ENCODE measurements around the gene ADIPOQ. TPM values are rescaled to one million over a fixed set of nuclear protein-coding genes. Genes with fewer than 3 reads are reported as not detected.

The ADIPOQ gene
- total RNA-seq, 5 donors from 2014 or later (not counting 1 experiment from before 2014, with no cell fraction given): not detected

DNA sequence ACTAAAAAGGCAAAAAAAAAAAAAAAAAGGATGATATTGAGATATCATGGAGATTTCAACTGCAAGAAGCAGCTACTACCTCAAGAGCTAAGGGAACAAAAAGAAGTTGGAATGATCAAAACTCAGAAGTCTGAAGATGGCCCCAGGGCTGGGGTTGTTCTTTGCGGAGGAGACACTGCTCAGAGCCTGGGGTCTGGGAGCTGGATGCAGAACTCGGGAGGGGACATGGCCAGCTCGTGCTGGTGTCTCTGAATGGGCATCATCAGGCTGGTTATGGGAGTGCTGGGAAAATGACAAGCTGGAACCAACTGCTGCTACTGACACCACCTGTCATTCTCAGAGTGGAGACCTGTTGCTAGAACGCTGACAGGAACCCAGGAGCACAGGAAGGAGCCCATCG is 14.2 kb upstream of the ADIPOQ start:
- POLR2A ChIA-PET: interaction anchor here (0.6 to 0.7 kb wide), 2 partner anchors 28 to 45 kb away, joined by 3 read pairs; no protein-coding TSS in a partner anchor
- H3K9me3 ChIP-seq: no peaks in the 10 kb centered on the region
- H3K36me3 ChIP-seq (ENCODE audit: control insufficient read depth in 2 of 2, extremely low read depth in 1 of 2, insufficient read depth in 1 of 2, low read length in 1 of 2): no peaks in the 10 kb centered on the region
- Mint-ChIP-seq H3K27ac (no peak overlapping the region), H3K9me3 (no peaks in the 10 kb centered on the region), H3K4me3 (peak overlapping the region in 2 of 3 donors; percentile 34 to 67), H3K4me1 (peaks cover 15 to 24% (median 22%) of the 10 kb centered on the region in 3 donors), H3K36me3 (no peaks in the 10 kb centered on the region), H3K27me3 (peaks cover 56 to 58% of the 10 kb centered on the region in 2 donors)
- no peak for DNase-seq
- peak overlapping the region in 1 of 2 donors; percentile 30 for H3K4me3 ChIP-seq (ENCODE audit: control insufficient read depth in 1 of 2, extremely low read depth in 1 of 2, low read length in 1 of 2)
- no peak for ATAC-seq (replicated peaks in 1 of 4)
- peaks cover 13 to 53% of the 10 kb centered on the region in 2 experiments for H3K27me3 ChIP-seq (replicated peaks in 1 of 2; ENCODE audit: control insufficient read depth in 2 of 2, extremely low read depth in 1 of 2, insufficient read depth in 2 of 2, low read length in 1 of 2)
- WGBS (ENCODE audit: insufficient coverage): 71% methylated on average over 1 of the region's 5 CpGs
- peaks cover 5 to 30% of the 10 kb centered on the region in 2 experiments for H3K4me1 ChIP-seq (ENCODE audit: control insufficient read depth in 1 of 2, extremely low read depth in 1 of 2, insufficient read depth in 2 of 2, low read length in 2 of 2)
- H3K27ac ChIP-seq (ENCODE audit: low read length): no peak overlapping the region
- CTCF ChIA-PET: interaction anchor here (0.6 to 1.1 kb wide), 2 partner anchors 311 to 338 kb away, joined by 3 to 4 read pairs; no protein-coding TSS in a partner anchor

DNA sequence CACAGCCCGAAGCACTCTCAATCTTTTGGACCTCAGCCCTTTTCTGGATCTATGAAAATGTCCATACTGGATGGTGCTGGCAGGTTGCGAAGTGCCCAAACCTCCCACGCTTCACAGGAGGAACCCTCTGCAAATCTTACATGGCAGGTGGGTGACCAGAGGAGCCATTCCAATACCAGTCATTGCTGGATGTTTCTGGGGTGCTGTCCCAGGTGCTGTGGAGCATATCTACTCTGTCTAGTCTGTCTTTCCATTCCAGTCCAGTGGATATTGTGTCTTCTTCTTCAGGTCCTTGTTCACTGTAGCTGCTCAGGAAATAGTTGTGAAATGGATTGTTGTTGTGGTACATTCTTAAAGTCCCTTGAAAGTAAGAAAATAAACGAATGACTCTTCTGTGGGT is 10.7 kb upstream of the ADIPOQ start:
- Histone ChIP-seq H3K9me3 (no peaks in the 10 kb centered on the region), H3K4me3 (ENCODE audit: control insufficient read depth in 1 of 2, extremely low read depth in 1 of 2, low read length in 1 of 2) (no peak overlapping the region), H3K36me3 (ENCODE audit: control insufficient read depth in 2 of 2, extremely low read depth in 1 of 2, insufficient read depth in 1 of 2, low read length in 1 of 2) (no peaks in the 10 kb centered on the region), H3K27me3 (replicated peaks in 1 of 2; ENCODE audit: control insufficient read depth in 2 of 2, extremely low read depth in 1 of 2, insufficient read depth in 2 of 2, low read length in 1 of 2) (peaks cover 13 to 27% of the 10 kb centered on the region in 2 experiments), H3K4me1 (ENCODE audit: control insufficient read depth in 1 of 2, extremely low read depth in 1 of 2, insufficient read depth in 2 of 2, low read length in 2 of 2) (peaks cover 3 to 13% of the 10 kb centered on the region in 2 experiments), H3K27ac (ENCODE audit: low read length) (no peak overlapping the region)
- DNase-seq (no peak), ATAC-seq (replicated peaks in 1 of 4) (no peak)
- H3K27me3 Mint-ChIP-seq: peaks cover 37 to 39% of the 10 kb centered on the region in 2 donors
- H3K27ac Mint-ChIP-seq: no peak overlapping the region
- H3K4me3 Mint-ChIP-seq: no peak overlapping the region
- H3K36me3 Mint-ChIP-seq: no peaks in the 10 kb centered on the region
- H3K4me1 Mint-ChIP-seq: peaks cover 3 to 11% (median 8%) of the 10 kb centered on the region in 3 donors
- ChIA-PET POLR2A (no interaction called here), CTCF (no interaction called here)
- peaks cover 0 to 4% (median 0%) of the 10 kb centered on the region in 3 donors for H3K9me3 Mint-ChIP-seq
- 68% methylated on average over 2 of the region's 4 CpGs for WGBS (ENCODE audit: insufficient coverage)

GRCh38 chr3:186832276-186832675 is 10.2 kb upstream of the ADIPOQ start:
- no CpG with 5 or more reads among the region's 1 CpG for WGBS (ENCODE audit: insufficient coverage)
- H3K27ac ChIP-seq (ENCODE audit: low read length): no peak overlapping the region
- DNase-seq (no peak), ATAC-seq (replicated peaks in 1 of 4) (no peak)
- CTCF ChIA-PET: no interaction called here
- no peak overlapping the region for H3K4me3 ChIP-seq (ENCODE audit: control insufficient read depth in 1 of 2, extremely low read depth in 1 of 2, low read length in 1 of 2)
- H3K4me1 ChIP-seq (ENCODE audit: control insufficient read depth in 1 of 2, extremely low read depth in 1 of 2, insufficient read depth in 2 of 2, low read length in 2 of 2): peaks cover 3 to 9% of the 10 kb centered on the region in 2 experiments
- no peaks in the 10 kb centered on the region for H3K36me3 Mint-ChIP-seq
- H3K36me3 ChIP-seq (ENCODE audit: control insufficient read depth in 2 of 2, extremely low read depth in 1 of 2, insufficient read depth in 1 of 2, low read length in 1 of 2): no peaks in the 10 kb centered on the region
- peaks cover 0 to 4% (median 0%) of the 10 kb centered on the region in 3 donors for H3K9me3 Mint-ChIP-seq
- no peaks in the 10 kb centered on the region for H3K9me3 ChIP-seq
- H3K4me3 Mint-ChIP-seq: no peak overlapping the region
- no peak overlapping the region for H3K27ac Mint-ChIP-seq
- H3K27me3 Mint-ChIP-seq: peaks cover 37 to 39% of the 10 kb centered on the region in 2 donors
- peaks cover 3 to 11% (median 6%) of the 10 kb centered on the region in 3 donors for H3K4me1 Mint-ChIP-seq
- peaks cover 13 to 25% of the 10 kb centered on the region in 2 experiments for H3K27me3 ChIP-seq (replicated peaks in 1 of 2; ENCODE audit: control insufficient read depth in 2 of 2, extremely low read depth in 1 of 2, insufficient read depth in 2 of 2, low read length in 1 of 2)
- POLR2A ChIA-PET: no interaction called here

DNA sequence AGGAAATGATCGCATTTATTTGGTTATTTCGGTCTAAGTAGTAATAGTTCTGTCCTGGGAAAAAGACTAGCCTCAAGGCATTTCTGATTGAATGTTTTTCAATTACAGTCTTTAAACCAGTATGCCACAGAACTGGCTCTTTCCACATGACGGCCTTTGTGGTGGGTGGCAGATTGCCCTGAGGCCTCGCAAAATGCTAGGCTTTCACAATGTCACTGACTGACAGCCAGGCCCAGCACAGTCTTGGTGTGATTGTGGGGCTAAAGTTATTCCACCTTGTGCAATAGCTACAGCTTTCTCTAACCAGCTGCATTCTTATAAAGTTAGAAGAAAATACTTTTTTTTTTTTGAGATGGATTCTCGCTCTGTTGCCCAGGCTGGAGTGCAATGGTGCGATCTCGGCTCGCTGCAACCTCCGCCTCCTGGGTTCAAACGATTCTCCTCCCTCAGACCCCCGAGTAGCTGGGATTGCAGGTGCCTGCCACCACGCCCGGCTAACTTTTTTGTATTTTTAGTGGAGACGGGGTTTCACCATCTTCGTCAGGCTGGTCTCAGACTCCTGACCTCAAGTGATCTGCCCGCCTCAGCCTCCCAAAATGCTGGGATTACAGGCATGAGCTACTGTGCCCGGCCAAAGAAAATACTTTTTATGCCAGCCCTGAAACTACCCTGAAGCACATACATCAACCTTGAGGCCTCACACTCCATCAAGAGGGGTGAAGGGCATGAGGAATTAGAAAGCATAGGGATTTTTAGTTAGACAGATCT is 2.5 kb upstream of the ADIPOQ start:
- H3K36me3 ChIP-seq (ENCODE audit: control insufficient read depth in 2 of 2, extremely low read depth in 1 of 2, insufficient read depth in 1 of 2, low read length in 1 of 2): no peaks in the 10 kb centered on the region
- peaks cover 0 to 10% of the 10 kb centered on the region in 2 experiments for H3K27me3 ChIP-seq (replicated peaks in 1 of 2; ENCODE audit: control insufficient read depth in 2 of 2, extremely low read depth in 1 of 2, insufficient read depth in 2 of 2, low read length in 1 of 2)
- DNase-seq (no peak), ATAC-seq (replicated peaks in 1 of 4) (no peak)
- no peaks in the 10 kb centered on the region for H3K36me3 Mint-ChIP-seq
- H3K9me3 Mint-ChIP-seq: peaks cover 0 to 1% (median 0%) of the 10 kb centered on the region in 3 donors
- no peaks in the 10 kb centered on the region for H3K4me1 Mint-ChIP-seq
- H3K4me1 ChIP-seq (ENCODE audit: control insufficient read depth in 1 of 2, extremely low read depth in 1 of 2, insufficient read depth in 2 of 2, low read length in 2 of 2): no peaks in the 10 kb centered on the region
- H3K27ac Mint-ChIP-seq: no peak overlapping the region
- peaks cover 3 to 4% of the 10 kb centered on the region in 2 donors for H3K27me3 Mint-ChIP-seq
- H3K4me3 Mint-ChIP-seq: no peak overlapping the region
- H3K27ac ChIP-seq (ENCODE audit: low read length): no peak overlapping the region
- CTCF ChIA-PET: interaction anchor here in 1 of 2 donors (0.6 kb wide), 1 partner anchor 270 kb away, joined by 3 read pairs; no protein-coding TSS in a partner anchor
- POLR2A ChIA-PET: interaction anchor here in 1 of 2 donors (0.9 kb wide), 1 partner anchor 926 kb away, joined by 3 read pairs; no protein-coding TSS in a partner anchor
- no peak overlapping the region for H3K4me3 ChIP-seq (ENCODE audit: control insufficient read depth in 1 of 2, extremely low read depth in 1 of 2, low read length in 1 of 2)
- no peaks in the 10 kb centered on the region for H3K9me3 ChIP-seq
- 80% methylated on average over 1 of the region's 17 CpGs for WGBS (ENCODE audit: insufficient coverage)

DNA sequence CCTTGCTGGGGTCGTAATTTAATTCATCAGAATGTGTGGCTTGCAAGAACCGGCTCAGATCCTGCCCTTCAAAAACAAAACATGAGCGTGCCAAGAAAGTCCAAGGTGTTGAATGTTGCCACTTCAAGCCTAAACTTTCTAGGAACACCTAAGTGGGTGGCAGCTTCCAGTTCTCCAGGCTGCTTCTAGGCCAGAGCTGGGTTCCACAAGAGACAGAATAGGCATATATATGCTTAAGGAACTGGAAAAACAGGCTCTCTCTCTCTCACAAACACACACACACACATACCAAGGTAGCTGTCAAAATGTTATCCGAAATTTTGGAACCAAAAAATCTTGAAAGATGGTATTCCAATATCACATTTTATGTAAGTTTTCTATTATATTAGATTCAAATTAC is 890 bp upstream of the ADIPOQ start:
- ChIA-PET POLR2A (no interaction called here), CTCF (no interaction called here)
- H3K4me1 Mint-ChIP-seq: no peaks in the 10 kb centered on the region
- ATAC-seq (replicated peaks in 1 of 4) (no peak), DNase-seq (no peak)
- H3K9me3 Mint-ChIP-seq: no peaks in the 10 kb centered on the region
- Histone ChIP-seq H3K9me3 (no peaks in the 10 kb centered on the region), H3K36me3 (ENCODE audit: control insufficient read depth in 2 of 2, extremely low read depth in 1 of 2, insufficient read depth in 1 of 2, low read length in 1 of 2) (no peaks in the 10 kb centered on the region), H3K4me1 (ENCODE audit: control insufficient read depth in 1 of 2, extremely low read depth in 1 of 2, insufficient read depth in 2 of 2, low read length in 2 of 2) (no peaks in the 10 kb centered on the region), H3K4me3 (ENCODE audit: control insufficient read depth in 1 of 2, extremely low read depth in 1 of 2, low read length in 1 of 2) (no peak overlapping the region), H3K27me3 (replicated peaks in 1 of 2; ENCODE audit: control insufficient read depth in 2 of 2, extremely low read depth in 1 of 2, insufficient read depth in 2 of 2, low read length in 1 of 2) (peaks cover 0 to 15% of the 10 kb centered on the region in 2 experiments), H3K27ac (ENCODE audit: low read length) (no peak overlapping the region)
- H3K4me3 Mint-ChIP-seq: no peak overlapping the region
- H3K36me3 Mint-ChIP-seq: no peaks in the 10 kb centered on the region
- H3K27ac Mint-ChIP-seq: no peak overlapping the region
- 89% methylated on average over 3 of the region's 4 CpGs for WGBS (ENCODE audit: insufficient coverage)
- H3K27me3 Mint-ChIP-seq: peaks cover 3 to 8% of the 10 kb centered on the region in 2 donors

DNA sequence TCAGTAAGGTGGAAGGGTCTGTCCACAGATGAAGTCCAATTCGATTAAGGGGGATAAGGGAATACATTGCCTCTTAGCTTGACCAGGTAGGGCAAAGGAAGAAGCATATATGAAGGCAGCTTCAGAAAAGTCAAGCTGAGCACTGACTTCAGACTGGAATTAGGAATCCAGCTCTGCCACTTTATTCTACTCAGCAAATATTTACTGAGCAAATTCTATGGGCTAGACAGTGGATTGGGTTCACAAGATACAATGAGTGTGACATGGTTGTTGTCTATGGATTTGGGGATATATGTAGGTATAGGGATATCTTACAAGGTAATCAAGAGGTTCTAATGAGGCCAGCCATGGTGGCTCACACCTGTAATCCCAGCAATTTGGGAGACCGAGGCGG is 526 bp downstream of the ADIPOQ start:
- H3K4me3 ChIP-seq (ENCODE audit: control insufficient read depth in 1 of 2, extremely low read depth in 1 of 2, low read length in 1 of 2): no peak overlapping the region
- ChIA-PET CTCF (no interaction called here), POLR2A (no interaction called here)

More for the DNA sequence above, 526 bp downstream of the ADIPOQ start:
- H3K27ac Mint-ChIP-seq: no peak overlapping the region
- Histone ChIP-seq H3K9me3 (no peaks in the 10 kb centered on the region), H3K36me3 (ENCODE audit: control insufficient read depth in 2 of 2, extremely low read depth in 1 of 2, insufficient read depth in 1 of 2, low read length in 1 of 2) (no peaks in the 10 kb centered on the region), H3K4me1 (ENCODE audit: control insufficient read depth in 1 of 2, extremely low read depth in 1 of 2, insufficient read depth in 2 of 2, low read length in 2 of 2) (no peaks in the 10 kb centered on the region), H3K27me3 (replicated peaks in 1 of 2; ENCODE audit: control insufficient read depth in 2 of 2, extremely low read depth in 1 of 2, insufficient read depth in 2 of 2, low read length in 1 of 2) (peaks cover 0 to 12% of the 10 kb centered on the region in 2 experiments), H3K27ac (ENCODE audit: low read length) (no peak overlapping the region)
- no peaks in the 10 kb centered on the region for H3K9me3 Mint-ChIP-seq
- WGBS (ENCODE audit: insufficient coverage): 100% methylated on average over 2 of the region's 3 CpGs
- H3K4me3 Mint-ChIP-seq: no peak overlapping the region
- H3K4me1 Mint-ChIP-seq: no peaks in the 10 kb centered on the region
- H3K27me3 Mint-ChIP-seq: peaks cover 3 to 8% of the 10 kb centered on the region in 2 donors
- H3K36me3 Mint-ChIP-seq: no peaks in the 10 kb centered on the region
- ATAC-seq (replicated peaks in 1 of 4) (no peak), DNase-seq (no peak)

Data from T-cell (primary cell).